ENCODE results near the gene GNA12.

GRCh38 chr7:2795906-2796305 is 48.2 kb downstream of the GNA12 start:
- TF ChIP-seq POLR2A (IDR thresholded peaks at IDR 0.05; ENCODE audit: low read depth, low read length) (no peak), TAF1 (IDR thresholded peaks at IDR 0.05; ENCODE audit: low read depth, low read length) (no peak), POLR2AphosphoS5 (IDR thresholded peaks at IDR 0.05; ENCODE audit: low read depth, low read length) (no peak), SPI1 (IDR thresholded peaks at IDR 0.05; ENCODE audit: low read depth, low read length) (no peak)

All from GM12891 (cell line).